Testis (tissue), 3 donors: ENCODE results near the gene YEATS4. TPM values are rescaled to one million over a fixed set of nuclear protein-coding genes. Genes with fewer than 3 reads are reported as not detected.

Source experiments
- DNase-seq: peaks from one replicate; pipeline ENCODE4 v3.0.0-alpha.2; 2019
- H3K27ac ChIP-seq, 2 donors: fragments of 200-600 bp; sonication (generic); one replicate each; pipeline ENCODE4 v1.5.1; 2019
- H3K27me3 ChIP-seq: fragments of 200-600 bp; sonication (generic); one replicate; pipeline ENCODE4 v1.5.1; 2019
- H3K36me3 ChIP-seq: fragments of 200-600 bp; sonication (generic); one replicate; pipeline ENCODE4 v1.5.1; 2017; ENCODE audit warnings: low read depth; ENCODE audit errors: missing control alignments
- H3K4me1 ChIP-seq: fragments of 200-600 bp; sonication (generic); one replicate; pipeline ENCODE4 v1.5.1; 2019
- H3K4me3 ChIP-seq, 2 donors: fragments of 200-600 bp; sonication (generic); one replicate each; pipeline ENCODE4 v1.5.1; 2017 to 2019
- H3K9me3 ChIP-seq: fragments of 200-600 bp; sonication (generic); one replicate; pipeline ENCODE4 v1.5.1; 2017
- CTCF ChIP-seq, 3 experiments: fragments of 450-650 bp in 2 of 3; fragments of 200-600 bp in 1 of 3; sonication (generic) in 1 of 3; IDR thresholded peaks; one replicate each; pipeline ENCODE4 v1.5.1; 2016 to 2019; ENCODE audit warnings: antibody characterized with exemption in 3 of 3, mild to moderate bottlenecking in 2 of 3, moderate library complexity in 1 of 3
- POLR2A ChIP-seq: fragments of 450-650 bp; IDR thresholded peaks from one replicate; pipeline ENCODE4 v1.6.1; 2017; ENCODE audit warnings: antibody characterized with exemption, mild to moderate bottlenecking, moderate library complexity
- WGBS, 2 donors: methylation state at CpG; one replicate each; pipeline ENCODE4 v1.1.5; 2018; 5-methylcytosine and 5-hydroxymethylcytosine counted together
- intact Hi-C: fragments of 100-400 bp; cut with DNase I; formaldehyde crosslinking; loops from one replicate; pipeline ENCODE4 v1.15.1; 2023; ENCODE audit warnings: low total_unique reads
- polyA plus RNA-seq: library from polyadenylated mRNA; stranded (reverse); fragments of 350-450 nt; fragmentation: Illumina TruSeq; extraction: RNeasy Lipid Tissue Mini Kit (QIAGEN cat#74804); gene quantifications from one replicate; pipeline ENCODE4 v1.2.3, GENCODE V29; 2014; ENCODE audit warnings: low read depth, low replicate concordance; ENCODE audit not compliant: insufficient read depth
- total RNA-seq, 2 donors: library from RNA; depleted of rRNA; stranded (reverse); fragments of >200 nt; gene quantifications; one replicate each; pipeline ENCODE4 v1.2.3, GENCODE V29; 2016

Gene YEATS4
- total and polyA plus RNA-seq, 3 donors from 2014 or later = 43.8 to 112 (median 48.4) TPM

DNA sequence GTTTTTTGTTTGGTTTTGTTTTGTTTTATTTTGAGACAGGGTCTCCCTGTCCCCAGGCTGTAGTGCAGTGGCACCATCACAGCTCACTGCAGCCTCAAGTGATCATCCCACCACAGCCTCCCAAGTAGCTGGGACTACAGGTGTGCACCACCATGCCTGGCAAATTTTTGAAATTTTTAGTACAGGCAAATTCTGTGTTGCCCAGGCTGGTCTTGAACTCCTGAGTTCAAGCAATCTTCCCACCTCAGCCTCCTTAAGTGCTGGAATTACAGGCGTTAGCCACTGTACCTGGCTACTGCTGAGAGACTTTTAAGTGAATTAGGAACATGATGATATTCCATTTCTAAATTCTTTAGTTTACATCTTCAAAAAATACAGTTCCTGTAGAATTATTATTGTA is 8.8 kb upstream of the YEATS4 start:
- Histone ChIP-seq H3K27ac (no peak overlapping the region), H3K4me3 (no peak overlapping the region)

GRCh38 chr12:69351462-69352236 is 7.9 kb upstream of the YEATS4 start:
- intact Hi-C loops = no loop called here
- 82 to 87% methylated on average over 2 of the region's 2 CpGs for WGBS, 2 donors
- DNase-seq = no peak
- TF ChIP-seq POLR2A (no peak), CTCF (IDR thresholded peaks at IDR 0.05) (no peak)
- Histone ChIP-seq H3K4me1 (no peaks in the 10 kb centered on the region), H3K9me3 (no peaks in the 10 kb centered on the region), H3K36me3 (no peaks in the 10 kb centered on the region), H3K27ac (no peak overlapping the region), H3K27me3 (no peaks in the 10 kb centered on the region), H3K4me3 (no peak overlapping the region)

More for the DNA sequence above, 8.8 kb upstream of the YEATS4 start:
- H3K36me3 ChIP-seq = no peaks in the 10 kb centered on the region
- TF ChIP-seq POLR2A (no peak), CTCF (IDR thresholded peaks at IDR 0.05) (no peak)
- WGBS, 2 donors = 89 to 97% methylated on average over 1 of the region's 1 CpG
- intact Hi-C loops = no loop called here
- H3K9me3 ChIP-seq = no peaks in the 10 kb centered on the region
- H3K4me1 ChIP-seq = no peaks in the 10 kb centered on the region
- H3K27me3 ChIP-seq = no peaks in the 10 kb centered on the region
- DNase-seq = no peak

DNA sequence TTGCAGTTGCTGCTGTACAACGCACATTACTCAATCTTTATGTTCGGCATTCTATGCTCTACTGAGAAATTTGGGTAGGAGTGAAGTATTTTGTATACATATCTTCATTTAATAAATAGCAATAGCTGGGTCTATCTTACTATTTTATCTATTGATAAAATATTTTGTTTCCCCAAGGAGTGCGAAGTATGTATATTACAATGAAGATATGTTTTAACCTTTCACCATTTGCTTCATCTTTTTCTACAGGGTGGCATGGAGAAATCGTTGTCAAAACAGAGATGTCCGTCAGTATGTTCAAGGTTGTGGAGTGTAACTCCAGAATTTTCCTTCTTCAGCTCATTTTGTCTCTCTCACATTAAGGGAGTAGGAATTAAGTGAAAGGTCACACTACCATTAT is 6.6 kb upstream of the YEATS4 start:
- H3K4me1 ChIP-seq = no peaks in the 10 kb centered on the region
- H3K9me3 ChIP-seq = no peaks in the 10 kb centered on the region
- no peak for DNase-seq
- H3K27ac ChIP-seq = no peak overlapping the region
- no peaks in the 10 kb centered on the region for H3K27me3 ChIP-seq
- WGBS, 2 donors = 90 to 96% methylated on average over 5 of the region's 5 CpGs
- intact Hi-C loops = no loop called here
- TF ChIP-seq POLR2A (no peak), CTCF (IDR thresholded peaks at IDR 0.05) (no peak)
- H3K36me3 ChIP-seq = no peaks in the 10 kb centered on the region
- H3K4me3 ChIP-seq = no peak overlapping the region

- no peak overlapping the region for H3K4me3 ChIP-seq
- no peak overlapping the region for H3K27ac ChIP-seq
- no peaks in the 10 kb centered on the region for H3K36me3 ChIP-seq
- intact Hi-C loops = no loop called here
- no peaks in the 10 kb centered on the region for H3K27me3 ChIP-seq
- no peaks in the 10 kb centered on the region for H3K9me3 ChIP-seq
- TF ChIP-seq POLR2A = no peak
- TF ChIP-seq CTCF (IDR thresholded peaks at IDR 0.05) = no peak
- H3K4me1 ChIP-seq = no peaks in the 10 kb centered on the region
- 82 to 83% methylated on average over 1 of the region's 1 CpG for WGBS, 2 donors
- DNase-seq = no peak
These were observed 5.4 kb upstream of the YEATS4 start for GRCh38 chr12:69354172-69354555.
